DOHH2 (cell line): ENCODE results near the gene TBC1D28.
"Not testable (repeated sequence)": the region's sequence is repeated elsewhere in the genome, so short reads cannot be mapped to it uniquely, and the experiment has no call there.

ENCODE experiments used
- EZH2phosphoT487 ChIP-seq: fragments of 200-600 bp; sonication (generic); IDR thresholded peaks from 2 replicates; pipeline ENCODE4 v1.6.1; 2017; ENCODE audit warnings: borderline replicate concordance, mild to moderate bottlenecking, antibody characterized with exemption, low read length, moderate library complexity, mixed read lengths
- TF ChIP-seq, protein P1 (sequence below): fragments of 200-600 bp; sonication (generic); IDR thresholded peaks from one replicate; pipeline ENCODE4 v1.5.1; 2014; ENCODE audit warnings: antibody characterized with exemption, mild to moderate bottlenecking, low read depth, low read length; ENCODE audit not compliant: poor library complexity, severe bottlenecking

DNA sequence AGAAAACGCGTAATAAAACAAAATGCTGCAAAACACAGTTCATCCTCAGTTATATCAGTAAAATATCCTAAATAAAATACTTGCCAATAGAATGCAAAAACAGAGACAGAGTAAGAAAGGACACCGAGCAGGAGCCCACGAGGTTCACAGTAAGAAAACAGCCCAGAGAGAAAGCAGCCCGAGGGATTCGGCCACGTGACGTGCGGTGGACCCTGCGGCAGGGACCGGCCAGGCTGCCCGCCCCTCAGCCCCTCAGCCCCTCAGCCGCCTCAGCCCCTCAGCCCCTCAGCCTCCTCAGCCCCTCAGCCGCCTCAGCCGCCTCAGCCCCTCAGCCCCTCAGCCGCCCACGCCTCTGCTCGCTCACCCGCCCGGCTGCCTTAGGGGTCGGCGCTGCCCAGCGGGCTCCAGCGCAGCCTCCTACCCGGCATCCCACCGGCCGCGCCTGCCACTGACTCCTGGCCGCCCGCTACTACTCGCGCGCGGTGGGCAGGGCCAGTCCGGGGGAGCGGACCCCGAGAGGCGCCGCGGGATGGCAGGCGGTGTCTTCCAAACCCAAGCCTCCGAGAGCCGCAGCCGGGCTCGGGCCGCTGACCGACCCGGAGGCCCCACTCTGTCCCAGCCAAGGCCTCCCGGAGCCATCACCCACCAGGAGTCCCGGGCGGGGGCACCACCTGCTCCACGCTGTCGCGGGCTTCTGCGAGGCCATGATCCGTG lies 9.5 kb downstream of the TBC1D28 start:
- TF ChIP-seq, protein P1, sequence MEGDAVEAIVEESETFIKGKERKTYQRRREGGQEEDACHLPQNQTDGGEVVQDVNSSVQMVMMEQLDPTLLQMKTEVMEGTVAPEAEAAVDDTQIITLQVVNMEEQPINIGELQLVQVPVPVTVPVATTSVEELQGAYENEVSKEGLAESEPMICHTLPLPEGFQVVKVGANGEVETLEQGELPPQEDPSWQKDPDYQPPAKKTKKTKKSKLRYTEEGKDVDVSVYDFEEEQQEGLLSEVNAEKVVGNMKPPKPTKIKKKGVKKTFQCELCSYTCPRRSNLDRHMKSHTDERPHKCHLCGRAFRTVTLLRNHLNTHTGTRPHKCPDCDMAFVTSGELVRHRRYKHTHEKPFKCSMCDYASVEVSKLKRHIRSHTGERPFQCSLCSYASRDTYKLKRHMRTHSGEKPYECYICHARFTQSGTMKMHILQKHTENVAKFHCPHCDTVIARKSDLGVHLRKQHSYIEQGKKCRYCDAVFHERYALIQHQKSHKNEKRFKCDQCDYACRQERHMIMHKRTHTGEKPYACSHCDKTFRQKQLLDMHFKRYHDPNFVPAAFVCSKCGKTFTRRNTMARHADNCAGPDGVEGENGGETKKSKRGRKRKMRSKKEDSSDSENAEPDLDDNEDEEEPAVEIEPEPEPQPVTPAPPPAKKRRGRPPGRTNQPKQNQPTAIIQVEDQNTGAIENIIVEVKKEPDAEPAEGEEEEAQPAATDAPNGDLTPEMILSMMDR, result not testable (repeated sequence)
- TF ChIP-seq EZH2phosphoT487, result not testable (repeated sequence)
